GM13977 (cell line): ENCODE measurements around the gene ZBTB43.

Source experiments
- DNase-seq: peaks from one replicate; pipeline ENCODE4 v3.0.0; 2012; ENCODE audit warnings: low spot score
- CTCF ChIP-seq: IDR thresholded peaks from 2 replicates; pipeline ENCODE4 v1.5.1; 2012; ENCODE audit warnings: mild to moderate bottlenecking, control low read depth; ENCODE audit not compliant: insufficient read depth; ENCODE audit errors: extremely low read depth, missing control alignments
- in situ Hi-C: fragments of 300-500 bp; cut with MboI; formaldehyde crosslinking; loops from one replicate; pipeline ENCODE4 v1.12.0; 2022; ENCODE audit warnings: low sequenced_read_pairs, low pct_unique_long_range_greater_than_20kb, mixed read lengths, inconsistent platforms; ENCODE audit not compliant: unreplicated experiment

ZBTB43 gene

GRCh38 chr9:126875756-126876510 is 71.1 kb downstream of the ZBTB43 start:
- in situ Hi-C loops, result no loop called here
- no peak for DNase-seq
- no peak for TF ChIP-seq CTCF

GRCh38 chr9:126876531-126876930 is 71.7 kb downstream of the ZBTB43 start:
- TF ChIP-seq CTCF, result no peak
- no peak for DNase-seq
- in situ Hi-C loops, result no loop called here

- in situ Hi-C loops, result no loop called here
- TF ChIP-seq CTCF, result no peak
- no peak for DNase-seq
These were observed 72.6 kb downstream of the ZBTB43 start for GRCh38 chr9:126877418-126877817.

GRCh38 chr9:126879288-126879687 is 74.4 kb downstream of the ZBTB43 start:
- no peak for TF ChIP-seq CTCF
- in situ Hi-C loops, result no loop called here
- DNase-seq, result no peak

GRCh38 chr9:126880226-126880946 is 75.5 kb downstream of the ZBTB43 start:
- no peak for TF ChIP-seq CTCF
- DNase-seq, result no peak
- in situ Hi-C loops, result no loop called here

- no peak for DNase-seq
- no peak for TF ChIP-seq CTCF
- in situ Hi-C loops, result no loop called here
These were observed 76.1 kb downstream of the ZBTB43 start for GRCh38 chr9:126880947-126881332.
